Activated CD4-positive, CD25-positive, alpha-beta regulatory T cell (primary cell): ENCODE results near the gene COMMD7.
A peak's percentile ranks its signal among the peaks of the same experiment; 100 is the strongest.

Experiments
- DNase-seq, 4 experiments: peaks; one replicate each; lab custom pipeline; 2025; lab: John Stamatoyannopoulos, UW

COMMD7 gene

GRCh38 chr20:32743237-32744112, at the start of gene COMMD7:
Gene COMMD7 (minus strand): TSS chr20:32743467. CDS start chr20:32743391, 76 bp downstream.
- DNase-seq, result peak; percentile 18 to 47 (median 34)

GRCh38 chr20:32792731-32793458, 49.6 kb upstream of the COMMD7 start:
- DNase-seq, result no peak

DNA sequence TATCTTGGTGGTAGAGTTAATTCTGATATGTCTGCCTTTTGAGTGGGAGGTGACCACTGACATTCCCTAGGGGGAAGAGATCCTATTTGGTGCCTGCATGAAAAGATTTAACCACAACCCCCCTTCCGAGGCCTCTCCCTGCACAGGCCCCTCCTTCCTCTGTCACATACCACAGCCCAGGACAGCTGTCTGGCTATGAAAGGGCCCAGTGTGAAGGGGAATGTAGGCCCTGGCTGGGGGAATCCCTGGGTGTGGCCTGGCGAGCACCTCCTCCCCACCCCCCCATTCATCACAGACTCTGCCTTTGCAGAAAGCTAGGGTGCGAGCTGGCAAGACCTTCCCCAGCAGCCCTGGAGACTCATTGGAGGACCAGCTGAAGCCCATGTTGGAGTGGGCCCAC, 49.0 kb upstream of the COMMD7 start:
- DNase-seq, result no peak

DNA sequence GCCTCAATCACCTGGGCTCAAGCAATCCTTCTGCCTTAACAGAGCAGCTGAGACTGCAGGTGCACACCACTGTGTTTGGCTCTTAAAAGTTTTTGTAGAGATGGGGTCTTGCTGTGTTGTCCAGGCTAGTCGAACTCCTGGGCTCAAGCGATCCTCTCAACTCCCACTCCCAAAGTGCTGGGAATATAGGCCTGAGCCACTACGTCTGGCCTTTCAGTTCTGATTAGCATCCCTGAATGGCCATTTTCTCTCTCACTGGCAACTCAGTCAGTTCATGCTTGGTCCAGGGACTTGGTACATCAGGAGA, 47.4 kb upstream of the COMMD7 start:
- DNase-seq, result no peak

DNA sequence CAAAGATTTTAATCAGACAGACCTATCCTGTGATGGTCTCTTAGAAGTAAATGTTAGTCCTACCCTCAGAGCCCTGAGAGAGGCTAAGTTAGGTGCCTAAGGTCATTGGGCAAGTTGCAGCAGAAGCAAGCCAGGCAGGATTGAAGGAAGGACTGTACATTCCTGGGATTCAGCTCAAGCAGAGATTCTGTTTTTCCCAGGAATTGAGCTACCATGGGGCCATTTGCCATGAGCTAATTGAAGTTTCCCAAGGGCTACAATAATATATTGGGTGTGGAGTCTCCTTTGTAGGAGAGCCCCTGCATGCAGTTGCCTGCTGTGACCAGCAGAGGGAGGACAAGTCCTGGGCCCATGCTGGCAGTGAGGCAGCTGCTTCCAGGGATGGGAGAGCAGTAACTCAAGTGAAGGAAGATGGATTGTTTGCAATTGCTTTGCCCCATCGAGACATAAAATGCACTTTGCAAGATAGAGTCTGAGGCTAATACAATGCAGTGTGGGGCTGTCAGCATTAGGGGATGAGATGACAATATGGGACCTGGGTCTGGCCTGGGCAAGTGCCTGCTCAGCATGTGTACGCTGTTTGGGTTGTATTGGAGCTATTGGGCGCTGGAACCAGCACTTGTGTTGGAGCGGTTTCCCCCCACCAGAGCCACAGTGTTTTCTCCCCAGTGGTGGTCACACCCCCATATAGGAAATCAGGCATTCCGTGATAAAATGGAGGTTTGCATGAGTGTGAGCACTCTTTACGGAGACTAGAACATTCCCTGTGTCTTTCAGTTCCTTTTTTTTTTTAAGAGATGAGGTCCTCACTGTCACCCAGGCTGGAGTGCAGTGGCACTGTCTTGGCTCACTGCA, 46.9 kb upstream of the COMMD7 start:
- peak; percentile 39 to 59 (median 48) for DNase-seq

DNA sequence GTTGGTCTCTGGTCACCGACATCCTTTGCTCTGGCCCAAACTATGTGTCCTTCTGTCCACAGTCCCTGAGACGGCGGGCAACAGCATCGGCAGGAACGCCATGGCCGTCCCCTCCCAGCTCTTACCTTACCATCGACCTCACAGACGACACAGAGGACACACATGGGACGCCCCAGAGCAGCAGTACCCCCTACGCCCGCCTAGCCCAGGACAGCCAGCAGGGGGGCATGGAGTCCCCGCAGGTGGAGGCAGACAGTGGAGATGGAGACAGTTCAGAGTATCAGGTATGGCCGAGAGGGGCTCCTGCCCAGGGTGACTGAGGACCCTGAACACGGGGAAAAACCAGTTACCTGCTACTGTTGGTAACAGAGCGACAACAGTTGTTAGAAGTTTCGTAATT, 43.9 kb upstream of the COMMD7 start:
- no peak for DNase-seq

DNA sequence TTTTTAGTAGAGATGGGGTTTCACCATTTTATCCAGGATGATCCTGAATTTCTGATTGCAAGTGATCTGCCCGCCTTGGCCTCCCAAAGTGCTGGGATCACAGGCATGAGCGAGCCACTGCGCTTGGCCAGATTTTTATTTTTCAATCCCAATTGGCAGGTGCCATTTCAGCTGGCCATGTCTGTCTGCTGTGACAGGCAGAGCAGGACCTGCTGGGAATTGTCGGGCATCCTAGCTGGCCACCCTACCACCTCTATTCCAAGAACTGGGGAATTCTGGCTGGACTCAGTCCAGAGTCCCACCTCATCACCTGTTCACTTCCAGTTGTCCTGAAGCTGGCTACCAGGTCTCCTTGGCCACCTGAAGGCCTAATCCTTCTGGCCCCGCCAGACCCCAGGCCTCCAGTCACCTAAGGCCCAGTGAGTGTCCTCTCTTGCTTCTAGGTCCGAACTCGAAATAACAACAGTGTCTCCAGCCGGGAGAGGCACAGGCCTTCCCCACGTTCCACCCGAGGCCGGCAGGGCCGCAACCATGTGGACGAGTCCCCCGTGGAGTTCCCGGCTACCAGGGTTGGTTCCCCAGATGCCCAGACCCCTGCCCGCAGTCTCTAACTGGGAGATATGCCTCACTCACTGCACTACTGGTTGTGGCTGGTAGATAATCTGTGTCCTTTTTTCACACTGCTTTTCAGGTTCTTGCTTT, 42.9 kb upstream of the COMMD7 start:
- no peak for DNase-seq

DNA sequence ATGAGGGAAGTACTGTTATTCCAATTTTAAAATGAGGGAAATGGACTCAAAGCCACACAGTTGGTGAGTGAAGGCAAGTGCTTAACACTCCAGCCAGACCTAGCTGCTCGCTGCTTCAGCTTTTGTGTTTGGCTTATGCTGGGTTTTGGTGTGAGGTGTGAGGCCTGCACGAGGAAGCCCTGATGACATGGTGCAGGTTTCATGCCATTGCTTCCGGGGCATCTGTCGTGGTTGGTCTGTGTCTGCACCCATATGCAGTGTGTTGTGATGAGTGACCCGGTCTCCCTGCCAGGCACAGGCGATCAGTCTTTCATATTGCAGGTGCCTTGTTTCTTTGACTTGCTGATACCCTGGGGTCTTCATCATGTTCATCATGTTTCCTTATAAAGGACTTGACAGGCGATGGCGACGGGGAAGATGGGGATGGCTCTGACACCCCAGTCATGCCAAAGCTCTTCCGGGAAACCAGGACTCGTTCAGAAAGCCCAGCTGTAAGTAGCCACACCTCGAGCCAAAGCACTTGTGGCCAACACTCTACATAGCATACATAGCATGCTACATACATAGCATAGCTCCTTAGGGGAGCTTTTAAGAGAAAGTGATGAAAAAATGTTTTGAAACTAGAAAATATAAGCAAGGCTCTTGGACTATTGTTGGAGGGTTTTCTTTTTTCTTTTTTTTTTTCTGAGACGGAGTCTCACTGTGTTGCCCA, 41.3 kb upstream of the COMMD7 start:
- no peak for DNase-seq

GRCh38 chr20:32780749-32781655, 37.7 kb upstream of the COMMD7 start:
- DNase-seq, result no peak

DNA sequence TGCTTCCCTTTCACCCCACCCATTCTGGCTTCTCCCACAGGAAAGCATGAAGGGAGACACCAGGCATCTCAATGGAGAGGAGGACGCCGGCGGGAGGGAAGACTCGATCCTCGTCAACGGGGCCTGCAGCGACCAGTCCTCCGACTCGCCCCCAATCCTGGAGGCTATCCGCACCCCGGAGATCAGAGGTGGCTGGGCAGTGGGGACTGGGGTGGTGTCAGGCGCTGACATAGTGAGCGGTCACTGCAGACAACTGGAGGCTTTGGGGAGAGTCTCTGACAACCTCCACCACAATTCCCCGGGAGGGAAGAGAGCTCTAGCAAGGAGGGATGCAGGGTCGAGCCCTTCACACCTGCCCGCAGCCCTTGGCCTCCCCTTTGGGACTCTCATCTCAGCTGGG, 37.0 kb upstream of the COMMD7 start:
- no peak for DNase-seq

DNA sequence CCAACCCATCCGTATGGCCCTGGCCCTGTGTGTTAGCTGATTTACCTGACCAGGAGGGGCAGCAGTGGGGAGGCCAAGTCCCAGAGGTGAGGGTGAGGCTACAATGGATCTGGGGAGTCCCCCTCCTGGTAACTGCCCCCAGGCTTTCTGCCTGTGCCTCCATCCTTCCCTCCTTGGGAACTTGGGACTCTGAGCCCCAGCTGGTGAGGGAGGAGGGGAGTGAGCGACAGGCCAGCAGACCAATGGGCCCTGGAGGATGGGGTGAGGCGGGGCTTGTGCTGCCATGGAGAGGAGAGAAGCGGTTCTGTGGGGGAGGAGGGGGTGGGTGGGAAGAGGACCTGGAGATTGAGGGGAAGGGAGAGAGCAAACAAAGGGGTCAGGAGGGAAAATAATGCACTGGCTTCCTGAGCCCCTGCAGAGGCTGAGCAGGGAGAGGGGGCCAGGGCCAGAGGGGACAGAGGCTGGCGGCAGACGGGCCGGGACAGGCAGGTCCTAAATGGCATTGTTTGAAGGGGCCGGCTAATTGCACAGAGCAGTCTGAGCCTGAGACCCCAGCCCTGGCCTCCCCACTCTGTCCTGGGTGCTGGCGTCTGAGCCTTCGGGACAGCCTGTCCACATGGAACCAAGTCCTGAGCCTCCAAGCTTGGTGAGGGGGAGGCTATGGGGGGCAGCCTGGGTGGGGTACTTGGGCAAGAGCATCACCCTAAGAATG, 36.4 kb upstream of the COMMD7 start:
- DNase-seq, result no peak

DNA sequence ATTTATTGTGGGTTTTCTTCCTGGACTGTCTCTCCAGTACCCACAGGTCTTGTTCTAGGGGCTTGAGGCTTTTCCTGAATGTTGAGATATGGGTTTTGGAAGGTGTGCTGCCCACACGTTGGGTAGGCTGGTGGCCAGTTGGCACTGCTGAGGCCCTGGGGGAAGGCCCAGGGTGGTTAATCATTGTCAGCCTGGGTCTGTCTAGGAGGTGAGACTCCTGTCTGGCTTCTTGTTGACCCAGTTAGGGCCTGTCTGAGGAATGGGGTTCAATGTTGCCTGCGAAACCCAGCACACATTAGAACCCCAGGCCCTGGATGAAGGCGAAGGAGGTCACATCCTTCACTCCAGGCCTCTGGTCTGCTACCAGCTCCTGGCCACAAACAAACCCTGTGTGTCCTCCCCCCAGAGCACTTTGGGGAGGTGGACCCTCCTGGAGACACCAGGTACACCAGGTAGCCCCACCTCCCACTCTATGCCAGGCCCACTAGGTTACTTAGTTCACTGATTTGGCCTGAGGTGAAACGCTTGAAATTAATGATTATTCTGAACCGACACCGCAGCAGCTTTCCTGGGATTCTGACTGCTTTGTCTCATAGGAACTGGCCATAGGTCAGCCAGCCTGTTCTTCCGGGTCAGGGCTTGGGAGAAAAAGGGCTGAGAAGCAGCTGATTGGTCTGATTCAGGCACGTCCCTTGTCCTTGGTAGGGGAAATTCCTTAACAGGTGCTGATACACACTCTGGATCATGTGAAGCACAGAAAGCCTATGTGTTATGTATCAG, 34.1 kb upstream of the COMMD7 start:
- no peak for DNase-seq

DNA sequence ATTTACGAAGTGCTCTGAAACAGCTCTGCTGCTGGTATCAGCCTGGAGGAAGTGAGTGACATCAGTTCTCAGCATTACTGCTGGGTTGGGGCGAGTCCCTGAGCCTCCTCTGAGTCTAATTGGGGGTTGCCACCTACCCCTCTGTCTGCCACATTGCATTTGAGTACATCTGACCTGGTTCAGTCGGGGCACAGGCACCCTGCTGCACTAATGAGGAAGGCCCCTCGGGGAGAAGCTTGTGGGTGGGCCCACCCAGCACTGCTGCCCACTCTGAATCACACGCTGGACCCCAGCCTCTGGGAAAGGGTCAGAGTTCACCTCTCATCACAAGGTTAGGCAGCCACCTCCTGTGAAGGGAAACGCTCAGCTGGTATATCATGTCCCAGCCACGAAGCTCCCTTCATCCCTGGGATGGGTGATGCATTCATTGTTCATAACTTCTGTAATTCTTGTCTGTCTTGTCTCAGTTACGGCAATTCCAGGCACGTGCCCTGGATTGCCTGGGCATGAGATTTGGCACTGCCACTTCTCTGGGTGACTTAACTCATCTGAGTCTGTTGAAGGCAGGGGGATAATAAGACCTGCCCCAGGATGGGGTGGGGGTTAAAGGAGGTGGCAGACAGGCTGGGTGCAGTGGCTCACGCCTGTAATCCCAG, 32.2 kb upstream of the COMMD7 start:
- DNase-seq, result no peak

DNA sequence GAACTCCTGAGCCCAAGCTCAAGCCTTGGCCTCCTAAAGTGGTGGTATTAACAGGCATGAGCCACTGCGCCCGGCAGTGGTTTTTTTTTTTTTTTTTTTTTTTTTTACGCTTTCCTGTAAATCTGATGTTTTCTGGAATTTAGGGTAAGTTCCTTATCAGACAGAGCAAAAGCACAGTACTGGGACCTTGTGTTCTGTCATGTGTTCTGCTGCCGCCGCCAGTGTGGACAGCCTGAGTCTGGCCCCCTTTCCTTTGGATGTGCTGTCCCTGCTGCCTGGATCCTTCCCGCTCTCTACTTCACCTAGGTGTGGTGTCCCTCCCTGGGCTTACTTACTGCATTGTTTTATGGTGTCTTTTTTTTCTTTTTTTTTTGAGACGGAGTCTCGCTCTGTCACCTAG, 30.6 kb upstream of the COMMD7 start:
- no peak for DNase-seq

GRCh38 chr20:32773223-32773622, 30.0 kb upstream of the COMMD7 start:
- DNase-seq, result no peak

GRCh38 chr20:32772046-32772445, 28.8 kb upstream of the COMMD7 start:
- no peak for DNase-seq

- no peak for DNase-seq
Measured at GRCh38 chr20:32767418-32768198, 24.3 kb upstream of the COMMD7 start.
